Small intestine (tissue), 16 donors: ENCODE results near the gene HMHB1. TPM values are rescaled to one million over a fixed set of nuclear protein-coding genes. Genes with fewer than 3 reads are reported as not detected.

Experiments used
- DNase-seq, 2 donors: peaks; one replicate each; pipeline versions ENCODE4 v3.0.0 to v3.0.0-alpha.2; 2013
- FAIRE-seq: peaks from 2 replicates; lab custom pipeline; 2012; peaks lifted over from hg19 to GRCh38; lab: Jason Lieb, UNC
- H3K27ac ChIP-seq, 3 donors: one replicate each; pipeline ENCODE4 v1.5.1; 2013; ENCODE audit warnings: low read length in 2 of 3, mild to moderate bottlenecking in 2 of 3, control low read depth in 1 of 3, inconsistent platforms in 1 of 3, low read depth in 1 of 3, moderate library complexity in 1 of 3
- H3K27me3 ChIP-seq, 3 donors: one replicate each; pipeline ENCODE4 v1.6.1; 2013; ENCODE audit warnings: low read length in 3 of 3, inconsistent platforms in 1 of 3; ENCODE audit not compliant: control insufficient read depth in 3 of 3, insufficient read depth in 3 of 3
- H3K36me3 ChIP-seq, 3 donors: one replicate each; pipeline ENCODE4 v1.6.1; 2013; ENCODE audit warnings: low read length in 3 of 3, inconsistent platforms in 1 of 3, low read depth in 1 of 3, mild to moderate bottlenecking in 1 of 3, moderate library complexity in 1 of 3; ENCODE audit not compliant: control insufficient read depth in 3 of 3, insufficient read depth in 2 of 3
- H3K4me1 ChIP-seq, 3 donors: one replicate each; pipeline ENCODE4 v1.6.1; 2013; ENCODE audit warnings: low read length in 2 of 3, inconsistent platforms in 1 of 3, low read depth in 1 of 3, mild to moderate bottlenecking in 1 of 3, moderate library complexity in 1 of 3; ENCODE audit not compliant: control insufficient read depth in 3 of 3, insufficient read depth in 2 of 3
- H3K4me3 ChIP-seq, 3 donors: one replicate each; pipeline ENCODE4 v1.5.1; 2013; ENCODE audit warnings: low read length in 3 of 3, control low read depth in 1 of 3, inconsistent platforms in 1 of 3, low read depth in 1 of 3, mild to moderate bottlenecking in 1 of 3, moderate library complexity in 1 of 3
- H3K9me3 ChIP-seq, 2 donors: one replicate each; pipeline ENCODE4 v1.6.1; 2013; ENCODE audit warnings: low read depth in 1 of 2, low read length in 1 of 2; ENCODE audit not compliant: control insufficient read depth in 2 of 2, insufficient read depth in 1 of 2
- WGBS, 3 donors: extraction: QIAGEN DNeasy Blood & Tissue Kit; methylation state at CpG; one replicate each; pipeline ENCODE4 v1.1.7; 2013; 5-methylcytosine and 5-hydroxymethylcytosine counted together
- long read RNA-seq, 10 donors: transcript quantifications; one replicate each; lab custom pipeline, GENCODE V29; 2026
- polyA plus RNA-seq, 4 donors: library from polyadenylated mRNA; stranded (reverse) in 3 of 4; unstranded in 1 of 4; fragments of 200-250 nt in 3 of 4; fragments of 120-200 nt in 1 of 4; gene quantifications; one replicate each; pipeline versions ENCODE4 v1.2.1 to v1.2.3, GENCODE V29; 2013
- donor health status: healthy with polysubstance abuse.
- donor health status: control.
- donor health status: control.
- donor health status: Bipolar disorder and iron deficiency.
- donor health status: healthy.

HMHB1 gene
- not detected for polyA plus RNA-seq
- long read RNA-seq, donor 1, result 0 reads
- long read RNA-seq, donor 2, result 0 reads
- long read RNA-seq, donor 3, result 0 reads
- long read RNA-seq, donor 4, result 0 reads
- long read RNA-seq, donor 5, result 0 reads
- long read RNA-seq, donor 6, result 0 reads
- long read RNA-seq, donor 7, result 0 reads
- long read RNA-seq, donor 8, result 0 reads
- long read RNA-seq, donor 9, result 0 reads
- long read RNA-seq, donor 10, result 0 reads

- DNase-seq (no peak), FAIRE-seq (no peak)
- Histone ChIP-seq H3K36me3 (no peaks in the 10 kb centered on the region), H3K27me3 (no peaks in the 10 kb centered on the region), H3K4me1 (no peaks in the 10 kb centered on the region), H3K4me3 (no peak within 1 kb of the TSS), H3K27ac (no peak within 1 kb of the TSS), H3K9me3 (no peaks in the 10 kb centered on the region)
- WGBS, 3 donors, result 61 to 77% (median 74%) methylated on average over 16 of the region's 16 CpGs
Observed at GRCh38 chr5:143812085-143812705, at the start of gene HMHB1. TSS of gene HMHB1 (plus strand) at chr5:143812161.

GRCh38 chr5:143762636-143763220 lies 49.2 kb upstream of the HMHB1 start:
- H3K27me3 ChIP-seq, result peaks cover 0 to 3% (median 0%) of the 10 kb centered on the region in 3 donors
- DNase-seq, result no peak
- H3K4me1 ChIP-seq, result no peaks in the 10 kb centered on the region
- no peak for FAIRE-seq
- H3K36me3 ChIP-seq, result no peaks in the 10 kb centered on the region
- no peak overlapping the region for H3K27ac ChIP-seq
- no peaks in the 10 kb centered on the region for H3K9me3 ChIP-seq
- WGBS, 3 donors, result 95 to 97% (median 95%) methylated on average over 5 of the region's 5 CpGs
- H3K4me3 ChIP-seq, result no peak overlapping the region

- no peak overlapping the region for H3K27ac ChIP-seq
- H3K4me1 ChIP-seq, result no peaks in the 10 kb centered on the region
- 82 to 85% (median 84%) methylated on average over 3 of the region's 3 CpGs for WGBS, 3 donors
- H3K36me3 ChIP-seq, result no peaks in the 10 kb centered on the region
- FAIRE-seq, result no peak
- H3K4me3 ChIP-seq, result no peak overlapping the region
- no peak for DNase-seq
- H3K9me3 ChIP-seq, result no peaks in the 10 kb centered on the region
- H3K27me3 ChIP-seq, result peaks cover 0 to 7% (median 0%) of the 10 kb centered on the region in 3 donors
Observed at GRCh38 chr5:143767162-143767561, 44.8 kb upstream of the HMHB1 start.

GRCh38 chr5:143769026-143769786 lies 42.8 kb upstream of the HMHB1 start:
- no peak for DNase-seq
- 85 to 89% (median 87%) methylated on average over 5 of the region's 5 CpGs for WGBS, 3 donors

GRCh38 chr5:143770450-143770849 lies 41.5 kb upstream of the HMHB1 start:
- DNase-seq (no peak), FAIRE-seq (no peak)
- no peaks in the 10 kb centered on the region for H3K9me3 ChIP-seq
- H3K4me3 ChIP-seq, result no peak overlapping the region
- no peaks in the 10 kb centered on the region for H3K4me1 ChIP-seq
- 90 to 98% (median 96%) methylated on average over 3 of the region's 3 CpGs for WGBS, 3 donors
- H3K36me3 ChIP-seq, result no peaks in the 10 kb centered on the region
- no peak overlapping the region for H3K27ac ChIP-seq
- peaks cover 0 to 3% (median 0%) of the 10 kb centered on the region in 3 donors for H3K27me3 ChIP-seq

More at GRCh38 chr5:143769026-143769786, 42.8 kb upstream of the HMHB1 start:
- no peaks in the 10 kb centered on the region for H3K9me3 ChIP-seq
- no peaks in the 10 kb centered on the region for H3K4me1 ChIP-seq
- H3K27ac ChIP-seq, result no peak overlapping the region
- no peak overlapping the region for H3K4me3 ChIP-seq
- no peaks in the 10 kb centered on the region for H3K36me3 ChIP-seq
- FAIRE-seq, result no peak
- peaks cover 0 to 3% (median 0%) of the 10 kb centered on the region in 3 donors for H3K27me3 ChIP-seq

- H3K27ac ChIP-seq, result no peak overlapping the region
- peaks cover 0 to 3% (median 0%) of the 10 kb centered on the region in 3 donors for H3K27me3 ChIP-seq
- DNase-seq (no peak), FAIRE-seq (no peak)
- H3K4me1 ChIP-seq, result no peaks in the 10 kb centered on the region
- no peaks in the 10 kb centered on the region for H3K9me3 ChIP-seq
- WGBS, 3 donors, result 50 to 61% (median 54%) methylated on average over 4 of the region's 4 CpGs
- no peak overlapping the region for H3K4me3 ChIP-seq
- no peaks in the 10 kb centered on the region for H3K36me3 ChIP-seq
Observed at GRCh38 chr5:143771189-143771588, 40.8 kb upstream of the HMHB1 start.

GRCh38 chr5:143771602-143772001 lies 40.4 kb upstream of the HMHB1 start:
- FAIRE-seq (no peak), DNase-seq (no peak)
- Histone ChIP-seq H3K4me1 (no peaks in the 10 kb centered on the region), H3K4me3 (no peak overlapping the region), H3K36me3 (no peaks in the 10 kb centered on the region), H3K9me3 (no peaks in the 10 kb centered on the region), H3K27me3 (peaks cover 0 to 3% (median 0%) of the 10 kb centered on the region in 3 donors), H3K27ac (no peak overlapping the region)
- WGBS, 3 donors, result 53 to 61% (median 54%) methylated on average over 2 of the region's 2 CpGs

- H3K36me3 ChIP-seq, result no peaks in the 10 kb centered on the region
- no peaks in the 10 kb centered on the region for H3K4me1 ChIP-seq
- 58 to 100% (median 74%) methylated on average over 1 of the region's 1 CpG for WGBS, 3 donors
- no peaks in the 10 kb centered on the region for H3K9me3 ChIP-seq
- no peak overlapping the region for H3K27ac ChIP-seq
- H3K27me3 ChIP-seq, result peaks cover 0 to 3% (median 0%) of the 10 kb centered on the region in 3 donors
- no peak for FAIRE-seq
- DNase-seq, result no peak
- H3K4me3 ChIP-seq, result no peak overlapping the region
Observed at GRCh38 chr5:143772621-143773020, 39.3 kb upstream of the HMHB1 start.
